Measurements from ENCODE around the gene UMODL1. TPM values are rescaled to one million over a fixed set of nuclear protein-coding genes. Genes with fewer than 3 reads are reported as not detected.
A peak's percentile ranks its signal among the peaks of the same experiment; 100 is the strongest.

UMODL1 gene
- total and polyA plus RNA-seq, 10 of the 15 experiments (the other 5 are each of a cell fraction or from before 2014, with no cell fraction given): 0.01 to 0.11 (median 0.03) TPM; not detected in 5

DNA sequence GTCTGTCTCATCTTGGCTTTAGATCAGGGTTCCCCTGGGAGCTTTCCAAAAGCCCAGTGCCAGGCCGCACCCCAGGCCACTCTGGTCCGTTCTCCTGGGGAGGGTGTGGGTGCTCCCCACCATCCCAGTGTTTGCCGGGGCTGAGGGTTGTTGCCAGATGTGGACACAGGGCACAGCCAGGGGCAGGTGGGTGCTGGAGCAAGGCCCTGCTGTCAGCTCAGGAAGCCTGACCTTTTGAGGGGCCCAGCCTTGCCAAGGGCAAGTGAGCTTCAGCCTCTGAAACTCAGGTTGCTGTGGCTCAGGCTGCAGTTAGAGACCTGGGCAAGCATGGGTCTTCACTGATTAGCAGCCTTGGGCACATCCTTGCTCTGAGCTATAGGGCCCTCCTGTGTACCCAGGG is 38.1 kb upstream of the UMODL1 start:
- ChIA-PET CTCF (interaction anchor here (1.1 to 1.5 kb wide), 3 partner anchors 13 to 76 kb away, joined by 3 to 4 read pairs (median 3); no protein-coding TSS in a partner anchor), SMC1A (ENCODE audit: uncharacterized antibody, unreplicated experiment) (interaction anchor here (1.1 kb wide), 1 partner anchor 20 kb away, joined by 3 read pairs; no protein-coding TSS in a partner anchor), RAD21 (ENCODE audit: unreplicated experiment) (no interaction called here), POLR2A (no interaction called here)
- WGBS (ENCODE audit: insufficient coverage, insufficient replicate concordance, low lambda C conversion rate, missing lambda C conversion rate): 81% methylated on average over 3 of the region's 3 CpGs
- Histone ChIP-seq H3K27ac (ENCODE audit: control insufficient read depth, insufficient read depth) (no peak overlapping the region), H3K36me3 (ENCODE audit: control insufficient read depth in 2 of 2, insufficient read depth in 2 of 2, low read length in 1 of 2) (no peaks in the 10 kb centered on the region), H3K9me3 (replicated peaks; ENCODE audit: control insufficient read depth, insufficient read depth, low read length) (no peaks in the 10 kb centered on the region; the same call in 2 of the 3 replicates), H2AFZ (ENCODE audit: control insufficient read depth, low read depth, low read length) (no peak overlapping the region), H3K79me2 (ENCODE audit: control insufficient read depth, insufficient read depth, low read length) (no peaks in the 10 kb centered on the region), H3K4me1 (ENCODE audit: control insufficient read depth, insufficient read depth, low read length) (peaks cover 13% of the 10 kb centered on the region), H3K4me3 (no peak overlapping the region), H3K27me3 (replicated peaks in 1 of 2; ENCODE audit: control insufficient read depth in 2 of 2, insufficient read depth in 2 of 2, low read length in 1 of 2) (no peaks in the 10 kb centered on the region), H3K9ac (ENCODE audit: control insufficient read depth, insufficient read depth, low read length) (no peak overlapping the region), H4K20me1 (ENCODE audit: control insufficient read depth, insufficient read depth) (no peaks in the 10 kb centered on the region), H3K4me2 (ENCODE audit: control insufficient read depth, insufficient read depth) (no peak overlapping the region)
- DNase-seq (ENCODE audit: low read depth, low spot score): no peak
- no peak for FAIRE-seq
- peak; percentile 40 for ATAC-seq
- BruUV-seq (replicated peaks): no TSS peak
- in situ Hi-C loops (cut with MboI): no loop called here
- intact Hi-C loops (cut with micrococcal nuclease; ENCODE audit: unreplicated experiment): no loop called here
- no peak for TF ChIP-seq BACH1 (IDR thresholded peaks at IDR 0.05; ENCODE audit: borderline replicate concordance)
- no peak for TF ChIP-seq ZNF592 (IDR thresholded peaks at IDR 0.05)
- no peak for TF ChIP-seq RELA (IDR thresholded peaks at IDR 0.05; ENCODE audit: borderline replicate concordance, partially characterized antibody)
- no peak for TF ChIP-seq ZBED1 (IDR thresholded peaks at IDR 0.05; ENCODE audit: borderline replicate concordance)
- no peak for TF ChIP-seq EGR1 (IDR thresholded peaks at IDR 0.05; ENCODE audit: borderline replicate concordance in 1 of 2, low read depth in 2 of 2, low read length in 2 of 2)
- no peak for TF ChIP-seq CBX3 (IDR thresholded peaks at IDR 0.05; ENCODE audit: borderline replicate concordance, low read depth)
- no peak for TF ChIP-seq ZBTB40 (IDR thresholded peaks at IDR 0.05; ENCODE audit: borderline replicate concordance)
- TF ChIP-seq, protein P1, sequence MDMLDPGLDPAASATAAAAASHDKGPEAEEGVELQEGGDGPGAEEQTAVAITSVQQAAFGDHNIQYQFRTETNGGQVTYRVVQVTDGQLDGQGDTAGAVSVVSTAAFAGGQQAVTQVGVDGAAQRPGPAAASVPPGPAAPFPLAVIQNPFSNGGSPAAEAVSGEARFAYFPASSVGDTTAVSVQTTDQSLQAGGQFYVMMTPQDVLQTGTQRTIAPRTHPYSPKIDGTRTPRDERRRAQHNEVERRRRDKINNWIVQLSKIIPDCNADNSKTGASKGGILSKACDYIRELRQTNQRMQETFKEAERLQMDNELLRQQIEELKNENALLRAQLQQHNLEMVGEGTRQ (IDR thresholded peaks at IDR 0.05; ENCODE audit: borderline replicate concordance, low read depth, low read length): no peak
- no peak for TF ChIP-seq SIX5 (IDR thresholded peaks at IDR 0.05; ENCODE audit: low read depth, low read length, severe bottlenecking)
- no peak for TF ChIP-seq IKZF1 (conservative IDR thresholded peaks at IDR 0.05)
- no peak for TF ChIP-seq NFIC (IDR thresholded peaks at IDR 0.05; ENCODE audit: low read depth, low read length)
- no peak for TF ChIP-seq KAT2A (conservative IDR thresholded peaks at IDR 0.05; ENCODE audit: control insufficient read depth, low read depth, low read length)
- no peak for TF ChIP-seq POLR2AphosphoS5 (IDR thresholded peaks at IDR 0.05; ENCODE audit: low read length)
- no peak for TF ChIP-seq NR2F1 (conservative IDR thresholded peaks at IDR 0.05)
- TF ChIP-seq SUPT20H (IDR thresholded peaks at IDR 0.05; ENCODE audit: borderline replicate concordance, control insufficient read depth, low read depth, low read length): no peak
- no peak for TF ChIP-seq DPF2 (IDR thresholded peaks at IDR 0.05)
- no peak for TF ChIP-seq ZNF274 (IDR thresholded peaks at IDR 0.05; ENCODE audit: insufficient read depth, insufficient read length)

Measured in GM12878 (cell line).